Left colon (tissue), 2 donors: ENCODE measurements around the gene CSTPP1. TPM values are rescaled to one million over a fixed set of nuclear protein-coding genes. Genes with fewer than 3 reads are reported as not detected.
"Not testable (repeated sequence)": the region's sequence is repeated elsewhere in the genome, so short reads cannot be mapped to it uniquely, and the experiment has no call there.

Experiments
- ATAC-seq: fragments of 200-7000 bp; cut with Tn5 transposase; one replicate; pipeline ENCODE4 v1.9.1; 2020; ENCODE audit warnings: mild to moderate bottlenecking, moderate library complexity
- DNase-seq, 2 donors: peaks; one replicate each; pipeline ENCODE4 v3.0.0-alpha.2; 2020
- intact Hi-C, 2 donors: fragments of 100-400 bp; cut with DNase I in 1 of 2; cut with micrococcal nuclease in 1 of 2; formaldehyde crosslinking; loops; one replicate each; pipeline versions ENCODE4 v1.11.2 to v1.14.0; 2022; cut with DNase I, micrococcal nuclease
- microRNA-seq, 2 donors: library from miRNA; unstranded; fragments of <30 nt; microRNA quantifications; one replicate each; pipeline versions ENCODE4 v1.1.0 to v1.2.0, GENCODE V29; 2020
- total RNA-seq, 2 donors: library from RNA; stranded (reverse); fragmentation: NEBNext Ultra II Directional; extraction: Animal tissue kit (Norgen Biotek cat#: 25700); gene quantifications; one replicate each; pipeline ENCODE4 v1.2.1, GENCODE V29; 2021
- donor health status: DM: no; HTN: no; CAD: no.
- donor health status: DM: yes; HTN: yes; CAD: no.

Gene CSTPP1
- total RNA-seq, 2 donors from 2014 or later, result 27.7 to 34.8 TPM

DNA sequence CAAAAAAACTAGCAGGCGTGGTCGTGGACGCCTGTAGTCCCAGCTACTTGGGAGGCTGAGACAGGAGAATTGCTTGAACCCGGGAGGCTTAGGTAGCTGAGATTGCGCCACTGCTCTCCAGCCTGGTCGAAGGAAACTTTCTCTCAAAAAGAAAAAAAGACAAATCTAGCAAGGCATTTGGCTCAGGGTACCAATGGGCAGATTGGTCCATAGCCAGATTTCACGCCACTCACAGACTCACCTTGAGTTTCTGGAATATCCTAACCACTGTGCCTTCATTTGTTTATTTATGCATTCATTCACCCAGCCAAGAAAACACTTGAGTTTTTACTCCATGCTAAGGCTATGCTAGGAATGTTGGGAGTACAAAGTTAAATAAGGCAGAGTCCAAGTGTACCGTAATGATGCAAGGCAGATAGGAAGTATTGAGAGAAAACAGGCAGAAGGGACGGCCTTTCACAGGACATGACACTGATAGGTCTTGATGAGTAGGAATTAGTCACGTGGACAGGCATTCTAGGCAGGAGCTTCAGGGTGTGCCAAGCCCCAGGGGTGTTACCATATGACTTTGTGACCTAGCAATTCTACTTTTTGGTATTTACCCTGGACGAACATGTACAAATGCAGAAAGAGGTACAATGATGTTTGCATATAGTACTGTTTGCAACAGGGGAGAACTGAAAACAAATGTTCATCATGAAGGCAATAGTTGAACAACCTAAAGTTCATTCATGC, 252.7 kb downstream of the CSTPP1 start:
- DNase-seq, result no peak
- intact Hi-C loops, result no loop called here
- ATAC-seq, result peak; percentile 32

DNA sequence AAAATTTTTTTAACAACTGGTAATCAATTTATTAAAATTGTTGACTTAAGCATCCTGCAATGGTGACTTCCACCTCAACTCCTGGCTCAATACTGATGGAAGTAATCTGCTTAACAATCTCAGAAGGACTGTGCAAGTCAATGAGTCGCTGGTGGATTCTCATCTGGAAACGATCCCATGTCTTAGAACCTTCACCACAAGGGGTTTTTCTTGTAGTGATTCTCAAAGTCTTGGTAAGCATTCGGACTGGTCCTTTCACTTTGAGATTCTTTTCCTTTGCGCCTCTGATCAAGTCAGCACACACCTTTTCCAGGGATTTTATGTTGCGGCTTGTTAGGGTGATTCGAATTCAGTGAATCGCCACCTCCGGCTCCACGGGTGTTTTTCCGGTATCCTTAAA, 254.6 kb downstream of the CSTPP1 start:
- intact Hi-C loops, DNase-seq: not testable (repeated sequence)

DNA sequence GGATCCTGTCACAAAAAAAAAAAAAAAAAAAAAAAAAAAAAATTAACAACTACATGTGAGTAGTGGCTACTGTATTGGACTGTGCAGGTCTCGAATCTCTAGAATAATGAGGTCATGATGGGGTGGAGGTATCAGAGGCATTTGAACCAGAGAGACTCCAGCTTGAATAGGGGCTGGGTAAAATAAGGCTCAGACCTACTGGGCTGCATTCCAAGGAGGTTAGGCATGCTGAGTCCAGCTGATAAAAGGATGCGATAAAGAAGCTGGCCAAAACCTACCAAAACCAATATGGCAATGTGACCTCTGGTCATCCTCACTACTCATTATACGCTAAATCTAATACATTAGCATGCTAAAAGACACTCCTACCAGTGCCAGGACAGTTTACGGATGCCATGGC, 255.6 kb downstream of the CSTPP1 start:
- intact Hi-C loops, result no loop called here
- ATAC-seq, result no peak
- no peak for DNase-seq

More for the DNA sequence above, 254.6 kb downstream of the CSTPP1 start:
- ATAC-seq, result not testable (repeated sequence)

DNA sequence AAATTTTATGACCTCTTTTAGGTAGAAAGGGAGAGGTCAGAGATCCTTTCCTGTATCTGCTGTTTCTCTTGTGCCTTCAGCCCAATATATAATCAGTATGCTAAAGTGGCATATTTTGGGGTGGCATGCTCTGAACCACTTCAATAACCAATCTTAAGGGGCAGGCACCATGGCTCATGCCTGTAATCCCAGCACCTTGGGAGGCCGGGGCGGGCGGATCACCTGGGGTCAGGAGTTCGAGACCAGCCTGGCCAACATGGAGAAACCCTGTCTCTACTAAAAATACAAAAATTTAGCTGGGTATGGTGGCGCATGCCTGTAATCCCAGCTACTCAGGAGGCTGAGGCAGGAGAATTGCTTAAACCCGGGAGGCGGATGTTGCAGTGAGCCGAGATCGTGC, 261.6 kb downstream of the CSTPP1 start:
- intact Hi-C loops, DNase-seq: not testable (repeated sequence)

DNA sequence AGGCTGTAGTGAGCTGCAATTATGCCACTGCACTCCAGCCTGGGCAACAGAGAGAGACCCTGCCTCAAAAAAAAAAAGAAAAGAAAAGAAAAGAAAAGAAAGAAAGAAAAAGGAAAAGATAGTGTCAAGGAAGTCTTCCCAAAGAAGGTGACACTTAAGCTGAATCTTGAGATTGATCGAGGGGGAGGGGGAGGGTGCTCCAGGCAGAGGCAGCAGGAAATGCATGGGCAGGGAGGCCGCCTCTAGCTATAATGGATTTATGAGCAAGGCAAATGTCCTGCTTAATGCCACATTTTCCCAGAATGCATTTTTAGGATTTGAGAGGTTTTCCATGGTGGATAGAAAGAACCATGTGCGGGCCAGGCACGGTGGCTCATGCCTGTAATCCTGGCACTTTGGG, 264.5 kb downstream of the CSTPP1 start:
- intact Hi-C loops, result no loop called here
- DNase-seq, result no peak
- ATAC-seq, result no peak

More for the DNA sequence above, 261.6 kb downstream of the CSTPP1 start:
- ATAC-seq, result not testable (repeated sequence)

DNA sequence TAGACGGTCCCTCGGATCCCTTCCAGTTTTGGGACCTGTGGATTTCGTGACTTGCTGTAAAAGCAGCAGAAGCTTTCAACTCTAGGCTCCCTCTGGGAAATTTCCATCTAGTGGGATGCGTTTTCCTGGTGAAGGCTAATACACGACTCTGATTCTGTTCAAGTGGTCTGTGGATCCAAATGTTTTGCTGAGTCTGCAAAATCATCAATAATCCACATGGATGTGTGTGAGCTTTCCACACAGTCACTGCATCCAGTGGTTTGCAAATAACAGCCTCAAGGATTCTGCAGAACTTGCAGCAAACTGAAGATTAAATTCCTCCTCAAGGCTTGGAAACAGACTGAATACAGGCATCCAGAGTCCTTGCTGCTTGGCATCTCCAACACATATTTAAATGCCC, 266.0 kb downstream of the CSTPP1 start:
- intact Hi-C loops, result no loop called here
- DNase-seq (no peak), ATAC-seq (no peak)

DNA sequence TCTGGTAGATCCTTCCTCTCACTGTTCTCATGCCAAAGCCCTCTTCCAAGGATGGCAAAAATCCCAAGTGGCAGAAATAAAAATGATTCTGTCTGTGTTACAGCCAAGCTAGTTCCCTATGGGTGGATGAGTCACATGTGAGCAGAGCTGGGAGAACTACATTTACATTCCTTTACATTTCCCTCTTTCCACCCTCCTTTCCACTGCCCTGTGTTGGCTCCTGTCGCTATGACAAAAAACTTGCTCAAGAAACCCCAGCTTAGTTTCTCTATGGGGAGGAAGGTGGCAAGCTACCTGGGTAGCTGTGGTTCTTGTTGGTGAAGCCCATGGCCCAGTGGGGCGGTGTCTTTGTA, 268.1 kb downstream of the CSTPP1 start:
- DNase-seq, result no peak
- intact Hi-C loops, result no loop called here

DNA sequence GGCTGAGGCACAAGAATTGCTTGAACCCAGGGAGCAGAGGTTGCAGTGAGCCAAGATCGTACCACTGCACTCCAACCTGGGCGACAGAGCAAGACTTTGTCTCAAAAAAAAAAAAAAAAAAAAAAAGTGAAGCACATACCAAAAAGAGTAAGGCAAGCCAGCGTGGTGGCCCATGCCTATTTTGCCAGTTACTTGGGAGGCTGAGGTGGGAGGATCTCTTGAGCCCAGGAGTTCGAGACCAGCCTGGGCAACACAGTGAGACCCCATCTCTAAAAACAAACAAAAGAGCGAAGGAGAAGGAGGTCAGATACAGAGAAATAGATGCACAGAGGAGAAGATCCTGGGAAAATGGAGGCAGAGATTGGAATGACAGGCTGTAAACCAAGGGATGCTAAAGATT, 270.0 kb downstream of the CSTPP1 start:
- ATAC-seq, intact Hi-C loops, DNase-seq: not testable (repeated sequence)

More for the DNA sequence above, 268.1 kb downstream of the CSTPP1 start:
- no peak for ATAC-seq

DNA sequence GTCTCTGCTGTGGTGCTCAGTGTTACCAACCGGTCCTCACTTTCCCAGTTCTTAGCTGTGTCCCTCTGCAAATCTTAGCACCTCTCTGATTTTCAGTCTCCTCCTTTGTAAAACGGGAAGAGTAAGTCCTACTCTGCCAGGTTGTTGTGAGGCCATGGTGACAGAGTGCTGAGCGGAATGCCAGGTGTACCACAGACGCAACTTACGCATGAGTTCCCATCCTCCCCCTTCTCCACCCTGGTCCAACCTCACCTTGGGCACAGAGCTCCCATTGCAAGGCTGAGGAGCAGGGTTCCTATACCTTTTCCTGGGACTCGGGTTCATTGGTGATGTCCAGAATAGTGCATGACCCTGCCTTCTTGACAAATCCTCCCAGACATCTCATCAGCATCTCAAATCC, 270.9 kb downstream of the CSTPP1 start:
- no peak for ATAC-seq
- no peak for DNase-seq

DNA sequence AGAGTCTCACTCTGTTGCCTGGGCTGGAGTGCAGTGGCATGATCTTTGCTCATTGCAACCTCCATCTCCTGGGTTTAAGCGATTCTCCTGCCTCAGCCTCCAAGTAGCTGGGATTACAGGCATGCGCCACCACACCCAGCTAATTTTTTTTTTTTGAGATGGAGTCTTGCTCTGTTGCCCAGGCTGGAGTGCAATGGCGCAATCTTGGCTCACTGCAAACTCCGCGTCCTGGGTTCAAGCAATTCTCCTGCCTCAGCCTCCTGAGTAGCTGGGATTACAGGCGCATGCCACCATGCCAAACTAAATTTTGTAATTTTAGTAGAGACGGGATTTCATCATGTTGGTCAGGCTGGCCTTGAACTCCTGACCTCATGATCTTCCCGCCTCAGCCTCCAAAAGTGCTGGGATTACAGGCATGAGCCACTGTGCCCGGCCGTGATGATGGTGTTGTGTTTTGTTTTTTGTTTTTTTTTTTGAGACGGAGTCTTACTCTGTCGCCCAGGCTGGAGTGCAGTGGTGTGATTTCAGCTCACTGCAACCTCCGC, 271.5 kb downstream of the CSTPP1 start:
- intact Hi-C loops, DNase-seq, ATAC-seq: not testable (repeated sequence)

More for the DNA sequence above, 270.9 kb downstream of the CSTPP1 start:
- intact Hi-C loops, result no loop called here

DNA sequence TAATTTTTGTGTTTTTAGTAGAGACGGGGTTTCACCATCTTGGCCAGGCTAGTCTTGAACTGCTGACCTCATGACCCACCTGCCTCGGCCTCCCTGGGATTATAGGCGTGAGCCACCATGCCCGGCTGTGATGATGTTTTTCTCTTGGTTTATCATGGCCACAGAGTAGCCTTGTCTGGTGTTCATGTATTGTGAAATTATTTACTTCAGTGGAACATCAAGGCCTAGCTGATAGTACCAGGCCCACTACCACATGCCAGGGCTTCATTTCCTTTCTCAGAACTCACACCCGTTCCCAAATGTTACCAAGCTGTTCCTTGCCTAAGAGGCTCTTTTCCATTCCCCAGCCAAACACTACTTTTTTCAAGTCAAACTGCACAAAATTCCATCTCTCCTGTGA, 272.1 kb downstream of the CSTPP1 start:
- DNase-seq (no peak), ATAC-seq (no peak)
- intact Hi-C loops, result no loop called here

Small RNA genes lying within 50 kb of the gene (microRNA-seq; reads per million reads assigned to microRNA genes)
- gene MIR6745, result 0 reads per million in 2 donors

Other genes starting within 250 kb of the CSTPP1 start
- 10 to 100 TPM; 77.3 to 78.5 TPM for gene ARHGAP1, start 236.1 kb upstream of the CSTPP1 start, total RNA-seq
- 10 to 100 TPM; 11.3 to 11.6 TPM for gene ZNF408, start 235.7 kb upstream of the CSTPP1 start, total RNA-seq
- gene F2, start 217.5 kb upstream of the CSTPP1 start, total RNA-seq, result not detected
- gene CKAP5, start 90.5 kb upstream of the CSTPP1 start, total RNA-seq, result 10 to 100 TPM; 50.4 to 68.0 TPM
- 10 to 100 TPM in 1 of 2 donors, 1 to 10 TPM in 1; 6.7 to 43.3 TPM for gene LRP4, start 18.2 kb upstream of the CSTPP1 start, total RNA-seq
- 10 to 100 TPM; 81.5 to 85.4 TPM for gene ARFGAP2, start 240.1 kb downstream of the CSTPP1 start, total RNA-seq
- gene PACSIN3, start 249.7 kb downstream of the CSTPP1 start, total RNA-seq, result 1 to 10 TPM; 2.2 to 7.1 TPM